Inflammatory macrophage (primary cell): ENCODE data around the gene EPHA8.
A peak's percentile ranks its signal among the peaks of the same experiment; 100 is the strongest.

Source experiments
- DNase-seq, 2 donors: peaks; one replicate each; pipeline ENCODE4 v3.0.0-alpha.2; 2020 to 2022

Gene EPHA8

GRCh38 chr1:22651941-22652856 is 88.9 kb downstream of the EPHA8 start:
- DNase-seq: peak; percentile 49 to 56

DNA sequence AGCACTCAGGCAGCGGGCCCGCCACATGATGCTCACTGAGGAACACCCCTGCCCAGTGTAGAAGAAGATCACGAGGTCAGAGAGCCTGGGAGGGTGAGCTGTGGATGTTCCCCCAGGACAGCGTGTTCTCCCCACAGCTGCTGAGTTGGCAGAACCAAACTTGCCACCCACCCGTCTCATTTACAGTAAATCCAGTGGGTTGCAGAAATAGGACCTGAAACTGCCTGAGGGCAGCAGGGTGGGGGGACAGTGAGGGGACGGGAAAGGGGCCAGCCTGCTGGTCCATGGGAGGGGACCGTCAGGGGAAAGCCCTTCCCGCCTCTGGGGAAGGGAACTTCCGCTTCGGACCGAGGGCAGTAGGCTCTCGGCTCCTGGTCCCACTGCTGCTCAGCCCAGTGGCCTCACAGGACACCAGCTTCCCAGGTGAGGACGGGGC is 89.6 kb downstream of the EPHA8 start, which contains the start of gene C1QB:
TSS of gene C1QB (plus strand) at position 356 of the 436 bp plus-strand sequence. CDS start 6,227 bp downstream, outside the sequence.
- peak; percentile 35 to 66 for DNase-seq
